DMS153 treated with DMSO at 0.1 percent for 48 hours (cell line): Measurements from ENCODE around the gene MYLK2.
A peak's percentile ranks its signal among the peaks of the same experiment; 100 is the strongest.

Source experiments
- DNase-seq: peaks from one replicate; lab custom pipeline; 2025; ENCODE audit not compliant: unreplicated experiment; lab: John Stamatoyannopoulos, UW

The MYLK2 gene

DNA sequence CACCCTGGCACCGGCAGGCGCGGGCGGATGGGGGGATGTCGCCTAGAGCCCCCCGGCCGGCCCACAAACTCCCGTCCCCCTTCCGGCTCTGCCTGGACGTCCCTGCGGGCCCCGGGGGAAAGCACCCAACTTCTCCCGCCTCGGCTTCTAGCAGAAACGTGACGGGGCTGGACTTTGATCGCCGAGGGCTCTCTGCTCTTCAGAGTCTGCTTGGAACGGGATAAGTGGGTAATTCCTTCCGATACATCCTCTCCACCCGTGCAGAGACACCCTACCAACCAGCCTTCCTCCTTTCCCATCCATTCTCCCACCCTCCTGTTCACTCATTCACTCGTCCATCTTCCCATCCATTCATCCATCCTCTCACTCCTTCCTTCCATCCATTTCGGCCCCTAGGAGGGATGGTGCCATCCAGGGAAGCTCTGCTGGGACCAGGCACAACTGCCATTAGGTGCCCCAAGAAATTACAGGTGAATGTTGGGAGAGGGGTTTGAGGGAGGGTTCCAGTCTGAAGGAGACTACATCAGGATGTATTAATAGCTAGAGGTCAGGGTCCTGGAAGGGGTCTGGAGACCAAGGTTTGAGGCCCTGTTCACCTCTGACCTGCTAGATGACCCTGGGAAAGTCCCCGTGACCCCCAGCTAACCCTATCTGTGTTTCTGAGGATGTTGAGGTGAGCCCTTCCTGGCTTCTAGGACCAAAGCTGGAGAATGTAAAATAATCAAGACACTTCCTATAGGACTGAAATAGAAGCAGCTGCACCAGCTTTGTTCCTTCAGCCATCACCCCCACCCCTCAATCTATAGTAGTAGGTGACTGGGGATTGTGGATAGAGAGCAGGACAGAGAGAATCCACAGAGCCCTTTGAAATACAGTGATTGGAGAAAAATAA lies 51.8 kb downstream of the MYLK2 start:
- DNase-seq = no peak

DNA sequence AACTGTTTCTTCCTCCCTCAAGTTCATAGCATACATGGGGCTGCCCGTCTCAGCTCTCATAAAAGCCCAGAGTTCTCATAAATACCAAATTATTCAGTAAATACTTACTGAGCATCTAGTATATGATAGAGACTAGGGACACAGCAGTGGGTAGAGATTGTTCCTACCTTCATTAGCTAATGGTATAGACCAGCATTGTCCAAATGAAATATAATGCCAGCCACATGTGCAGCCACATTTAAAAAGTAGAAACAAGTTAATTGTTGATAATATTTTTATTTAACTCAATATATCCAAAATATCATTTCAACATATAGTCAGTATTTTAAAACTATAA lies 52.4 kb downstream of the MYLK2 start:
- DNase-seq = no peak

DNA sequence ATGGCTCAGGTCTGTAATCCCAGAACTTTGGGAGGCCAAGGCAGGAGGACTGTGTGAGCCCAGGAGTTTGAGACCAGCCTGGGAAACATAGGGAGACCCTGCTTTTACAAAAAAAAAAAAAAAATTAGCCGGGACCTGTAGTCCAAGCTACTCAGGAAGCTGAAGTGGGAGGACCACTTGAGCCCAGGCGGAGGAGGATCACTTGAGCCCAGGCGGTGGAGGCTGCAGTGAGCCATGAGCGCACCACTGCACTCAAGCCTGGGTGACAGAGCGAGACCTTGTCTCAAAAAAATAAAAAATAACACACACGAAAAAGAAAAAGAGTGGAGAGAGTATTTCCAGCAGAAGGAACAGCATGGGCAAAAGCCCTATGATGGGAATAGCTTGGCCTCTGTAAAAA lies 53.2 kb downstream of the MYLK2 start:
- no peak for DNase-seq

DNA sequence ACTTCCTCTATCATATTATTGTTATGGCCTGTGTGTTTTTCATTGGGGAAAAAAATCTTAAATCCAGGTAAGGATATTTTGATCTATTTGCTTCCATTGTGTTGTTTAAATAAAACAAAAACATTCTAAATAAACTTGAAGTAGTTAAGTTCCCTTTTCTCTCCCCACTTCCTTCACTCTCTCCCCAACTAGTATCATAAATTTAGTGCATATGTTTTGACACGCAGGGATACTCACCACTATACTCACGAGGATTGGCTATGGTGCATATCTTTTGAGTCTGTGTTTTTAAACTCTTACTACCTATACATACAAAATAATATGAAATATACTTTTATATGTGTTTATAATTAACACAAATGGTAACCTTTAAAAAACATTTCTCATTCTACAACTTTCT lies 56.5 kb downstream of the MYLK2 start:
- DNase-seq = no peak

DNA sequence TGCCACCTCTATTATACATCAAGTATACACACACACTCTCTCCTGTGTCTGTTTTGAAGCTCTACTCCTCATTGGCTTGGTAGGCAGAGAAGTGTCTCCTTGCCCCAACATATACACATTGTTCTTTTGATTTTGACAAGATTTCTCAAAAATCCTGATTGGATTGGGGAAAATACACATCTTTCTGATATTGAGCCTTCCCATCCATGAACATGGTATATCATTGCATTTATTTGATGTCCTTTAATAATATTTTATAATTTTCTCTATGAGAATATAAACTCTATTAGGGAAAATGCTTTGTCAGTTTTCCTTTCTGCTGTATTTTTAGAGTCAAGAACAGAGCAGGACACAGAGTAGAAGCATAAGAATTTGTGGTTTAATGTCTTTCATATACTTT lies 58.5 kb downstream of the MYLK2 start:
- DNase-seq = no peak

DNA sequence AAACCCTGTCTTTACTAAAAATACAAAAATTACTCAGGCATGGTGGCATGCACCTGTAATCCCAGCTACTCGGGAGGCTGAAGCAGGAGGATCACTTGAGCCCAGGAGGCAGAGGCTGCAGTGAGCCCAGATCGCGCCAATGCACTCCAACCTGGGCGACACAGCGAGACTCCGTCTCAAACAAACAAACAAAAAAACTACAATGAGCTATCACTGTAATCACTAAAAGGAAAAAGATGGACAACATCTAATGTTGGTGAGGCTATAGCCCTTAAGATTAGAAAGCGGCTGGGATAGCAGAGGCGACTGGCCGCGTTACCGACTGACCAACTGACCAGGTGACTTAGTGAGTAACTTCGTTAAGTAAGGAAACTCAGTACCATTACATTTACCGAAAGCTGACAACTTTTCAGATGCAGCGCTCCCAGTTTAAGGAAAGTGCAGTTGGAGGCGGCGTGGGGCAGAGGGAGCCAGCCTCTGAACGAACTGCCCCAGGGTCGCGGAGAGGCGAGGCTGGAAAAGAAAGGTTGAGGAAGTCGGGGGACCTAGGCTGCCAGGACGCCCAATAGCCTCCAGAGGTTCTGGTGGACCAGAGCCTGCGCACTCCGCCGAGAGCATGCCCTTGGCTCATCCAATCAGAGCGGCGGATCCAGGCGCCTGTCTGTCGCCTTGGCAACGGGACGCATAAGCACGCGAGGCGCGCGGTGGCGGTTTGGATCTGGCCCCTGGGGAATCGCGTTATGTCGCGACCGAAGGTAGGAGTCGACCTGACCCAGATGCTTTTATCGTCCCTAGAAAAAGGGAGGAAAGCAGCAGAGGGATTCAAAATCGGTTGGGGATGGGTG lies 60.2 kb downstream of the MYLK2 start:
- peak; percentile 84 for DNase-seq

DNA sequence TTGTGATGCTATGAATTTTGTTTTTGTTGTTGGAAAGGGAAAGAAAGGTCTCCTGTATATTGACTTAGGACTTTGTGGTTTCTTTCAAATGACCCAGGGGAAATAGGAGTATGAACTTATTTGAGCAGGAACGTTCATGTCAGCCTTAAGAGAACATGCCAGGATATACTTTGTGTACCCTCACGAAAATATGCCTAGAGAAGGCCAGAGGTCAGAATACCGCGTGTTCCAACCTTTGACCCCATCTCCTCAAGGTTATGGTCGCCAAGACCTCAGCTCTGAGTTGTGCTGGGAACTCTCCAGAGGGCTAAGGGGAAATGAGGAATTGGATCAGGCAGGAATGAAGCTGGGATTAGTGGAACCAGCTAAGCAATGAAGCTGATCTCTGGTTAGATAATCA lies 62.8 kb downstream of the MYLK2 start:
- DNase-seq = no peak

DNA sequence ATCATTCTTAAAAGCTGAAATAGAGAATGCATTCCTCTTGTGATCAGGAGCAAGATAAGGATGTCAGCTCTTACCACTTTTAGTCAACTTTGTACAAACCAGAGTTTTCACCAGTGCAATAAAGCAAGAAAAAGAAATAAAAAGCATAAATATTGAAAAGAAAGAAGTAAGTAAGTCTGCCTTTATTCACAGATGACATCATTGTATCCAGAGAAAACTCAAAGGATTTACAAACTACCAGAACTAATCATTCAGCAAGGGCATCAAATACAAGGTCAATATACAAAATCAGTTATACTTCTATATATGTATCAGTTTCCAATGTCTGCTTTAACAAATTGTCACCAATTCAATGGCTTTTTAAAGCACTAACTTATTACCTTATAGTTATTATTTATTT lies 64.7 kb downstream of the MYLK2 start:
- DNase-seq = no peak
